Stimulated activated naive CD8-positive, alpha-beta T cell treated with anti-CD3 and anti-CD28 coated beads, Interleukin-15, Interleukin-2, amounts not matched to agents 100 U/mL and 50 U/mL, for 24 hours (primary cell): Measurements from ENCODE around the gene SLC22A31.

Experiments
- ATAC-seq: fragments of 150-1000 bp; cut with Tn5 transposase; one replicate; pipeline ENCODE4 v1.10.0; 2021
- DNase-seq: peaks from one replicate; pipeline ENCODE4 v3.0.0; 2021

SLC22A31 gene

DNA sequence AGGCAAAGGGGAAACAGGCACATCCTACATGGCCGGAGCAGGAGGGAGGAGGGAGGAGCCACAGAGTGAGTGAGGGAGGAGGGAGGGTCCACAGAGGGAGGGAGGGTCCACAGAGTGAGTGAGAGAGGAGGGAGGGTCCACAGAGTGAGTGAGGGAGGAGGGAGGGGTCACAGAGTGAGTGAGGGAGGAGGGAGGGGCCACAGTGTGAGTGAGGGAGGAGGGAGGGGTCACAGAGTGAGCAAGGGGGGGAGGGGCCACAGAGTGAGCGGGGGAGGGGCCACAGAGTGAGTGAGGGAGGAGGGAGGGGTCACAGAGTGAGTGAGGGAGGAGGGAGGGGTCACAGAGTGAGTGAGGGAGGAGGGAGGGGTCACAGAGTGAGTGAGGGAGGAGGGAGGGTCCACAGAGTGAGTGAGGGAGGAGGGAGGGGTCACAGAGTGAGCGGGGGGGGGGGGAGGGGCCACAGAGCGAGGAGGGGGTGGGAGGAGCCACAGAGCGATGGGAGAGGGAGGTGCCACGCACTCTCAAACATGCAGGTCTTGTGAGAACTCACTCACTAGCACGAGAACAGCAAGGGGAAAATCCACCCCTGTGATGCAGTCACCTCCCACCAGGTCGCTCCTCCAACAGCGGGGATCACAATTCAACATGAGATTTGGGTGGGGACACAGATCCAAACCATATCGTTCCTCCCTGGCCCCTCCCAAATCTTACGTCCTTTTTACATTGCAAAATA lies 53.1 kb downstream of the SLC22A31 start:
- DNase-seq: no peak
- ATAC-seq: no peak

DNA sequence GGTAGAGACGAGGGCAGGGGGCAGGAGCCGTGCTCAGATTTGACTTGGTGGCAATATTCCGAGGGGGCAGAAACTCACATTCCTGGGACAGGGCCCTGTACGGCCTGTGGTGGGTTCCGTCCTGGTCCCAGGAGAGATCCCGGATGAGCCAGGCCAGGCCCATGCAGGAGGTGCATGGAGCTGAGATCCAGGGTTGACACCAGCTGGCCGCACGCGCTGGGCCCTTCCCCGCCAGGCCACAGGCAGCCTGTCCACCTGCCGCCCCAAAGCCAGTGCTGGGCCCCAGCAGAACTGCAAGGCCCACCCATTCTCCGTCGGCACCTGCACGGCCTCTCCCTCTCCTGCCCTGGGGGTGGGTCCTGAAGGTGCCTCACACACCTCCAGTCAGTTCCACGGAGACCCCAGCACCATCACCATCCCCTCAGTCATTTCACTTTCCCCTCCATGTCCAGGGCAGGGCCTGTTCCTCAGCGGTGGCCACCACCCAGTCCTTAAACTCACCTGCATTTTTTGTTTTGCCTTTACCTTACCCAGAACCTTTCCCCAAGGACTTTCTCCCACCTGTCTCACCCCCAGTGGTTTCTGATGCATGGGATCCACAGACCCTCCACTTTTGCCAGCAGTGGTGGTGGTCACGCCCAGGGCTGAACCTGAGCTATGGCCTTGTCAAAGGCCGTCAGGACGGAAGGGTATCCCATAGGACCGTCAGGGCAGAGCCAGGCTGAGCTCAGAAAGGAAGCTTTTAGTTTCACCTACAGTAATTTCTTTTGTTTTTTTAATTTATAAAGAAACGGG lies 53.9 kb downstream of the SLC22A31 start:
- DNase-seq (no peak), ATAC-seq (no peak)
